NOMO-1 treated with dmso at 0.1 percent for 144 hours (cell line): ENCODE measurements around the gene CYP11A1.
A peak's percentile ranks its signal among the peaks of the same experiment; 100 is the strongest.

Source experiments
- DNase-seq: peaks from one replicate; lab custom pipeline; 2025; ENCODE audit not compliant: unreplicated experiment; lab: John Stamatoyannopoulos, UW

CYP11A1 gene

DNA sequence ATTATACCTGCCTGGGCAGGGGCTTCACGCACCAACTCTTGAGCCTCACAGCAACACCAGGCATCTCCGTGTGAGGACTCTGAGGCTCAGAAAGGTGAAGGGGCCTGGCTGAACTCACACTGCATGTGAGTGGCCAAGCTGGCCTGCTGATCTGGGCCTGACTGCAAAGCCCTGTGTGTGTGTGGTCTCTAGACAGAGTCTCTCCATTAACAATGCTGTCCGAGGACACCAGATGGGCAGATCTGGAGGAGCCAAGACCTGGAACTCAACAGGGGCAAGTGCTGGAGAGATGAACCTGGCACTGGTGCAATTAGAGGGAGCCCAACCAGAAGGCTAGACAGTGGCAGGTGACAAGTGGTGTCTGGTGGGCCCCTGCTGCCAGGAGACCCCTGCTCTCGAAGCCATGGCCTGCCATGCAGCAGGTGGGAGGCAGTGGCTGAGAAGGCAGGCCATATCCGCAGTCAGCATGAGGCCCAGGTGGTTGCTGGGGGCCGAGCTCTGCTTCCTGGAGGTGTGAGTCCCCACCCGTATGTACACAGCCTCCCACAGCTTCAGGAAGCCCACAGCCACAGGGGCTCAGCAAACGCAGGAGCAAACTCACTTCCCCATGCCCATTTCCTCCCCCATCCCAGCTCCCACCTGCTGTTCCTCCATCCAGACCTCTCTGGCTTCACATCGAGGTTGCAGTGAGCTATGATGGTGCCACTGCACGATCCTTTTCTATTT lies 39.0 kb downstream of the CYP11A1 start:
- no peak for DNase-seq

DNA sequence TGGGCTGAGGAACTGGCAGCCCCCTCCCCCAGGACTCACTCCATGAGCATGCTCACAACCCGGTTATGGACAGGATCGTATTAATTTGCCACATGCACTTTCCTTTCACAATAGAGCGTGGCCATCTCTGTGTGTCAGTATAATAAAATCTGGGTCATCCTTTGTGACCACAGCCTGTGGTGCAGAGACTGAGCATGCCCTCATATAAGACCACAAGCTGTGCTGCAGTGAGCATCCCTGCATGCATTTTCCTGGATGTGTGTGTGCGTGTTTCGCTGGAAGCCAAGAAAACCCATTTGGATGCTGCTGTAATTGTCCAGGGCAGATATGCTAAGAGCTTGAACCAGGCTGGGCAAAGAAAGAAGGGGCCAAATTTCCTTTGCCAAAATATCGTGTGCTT lies 39.7 kb downstream of the CYP11A1 start:
- DNase-seq: no peak

DNA sequence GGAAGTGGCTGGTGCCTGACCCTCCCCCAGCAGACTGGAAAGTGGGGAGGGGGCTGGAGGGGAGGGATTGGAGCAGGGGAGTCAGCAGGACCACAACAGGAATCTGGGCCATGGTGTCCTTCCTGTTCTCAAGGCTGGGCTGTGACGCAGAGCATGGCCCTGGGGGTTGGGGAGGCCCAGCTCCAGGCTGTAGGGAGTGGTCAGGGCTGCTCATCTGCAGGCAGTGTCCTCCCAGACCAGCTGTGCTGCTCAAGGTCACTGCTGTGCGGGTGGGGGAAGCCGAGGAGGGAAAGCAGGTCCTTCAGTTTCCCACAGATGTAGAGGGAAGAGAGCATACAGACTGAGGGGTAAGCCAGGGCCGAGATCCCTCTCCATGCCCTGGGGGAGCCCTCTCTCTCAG lies 40.7 kb downstream of the CYP11A1 start:
- no peak for DNase-seq

DNA sequence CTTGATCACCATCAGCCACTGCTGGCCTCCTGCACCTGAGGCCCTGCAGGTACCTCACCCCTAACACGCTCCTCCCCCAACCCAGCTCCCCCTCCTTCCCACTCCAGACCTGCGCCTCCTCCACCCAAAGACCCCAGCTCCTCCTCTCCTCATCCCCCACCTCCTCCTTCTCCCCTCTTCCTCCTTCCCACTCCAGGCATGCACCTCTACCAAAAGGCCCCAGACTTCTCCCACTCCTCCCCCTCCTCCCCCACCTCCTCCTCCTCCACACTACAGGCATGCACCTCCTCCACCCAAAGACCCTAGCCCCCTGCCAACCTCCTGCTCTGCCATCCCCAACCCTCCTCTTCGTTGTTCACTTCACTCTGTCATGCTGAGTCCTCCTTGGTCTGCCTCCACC lies 42.7 kb downstream of the CYP11A1 start:
- DNase-seq: no peak

DNA sequence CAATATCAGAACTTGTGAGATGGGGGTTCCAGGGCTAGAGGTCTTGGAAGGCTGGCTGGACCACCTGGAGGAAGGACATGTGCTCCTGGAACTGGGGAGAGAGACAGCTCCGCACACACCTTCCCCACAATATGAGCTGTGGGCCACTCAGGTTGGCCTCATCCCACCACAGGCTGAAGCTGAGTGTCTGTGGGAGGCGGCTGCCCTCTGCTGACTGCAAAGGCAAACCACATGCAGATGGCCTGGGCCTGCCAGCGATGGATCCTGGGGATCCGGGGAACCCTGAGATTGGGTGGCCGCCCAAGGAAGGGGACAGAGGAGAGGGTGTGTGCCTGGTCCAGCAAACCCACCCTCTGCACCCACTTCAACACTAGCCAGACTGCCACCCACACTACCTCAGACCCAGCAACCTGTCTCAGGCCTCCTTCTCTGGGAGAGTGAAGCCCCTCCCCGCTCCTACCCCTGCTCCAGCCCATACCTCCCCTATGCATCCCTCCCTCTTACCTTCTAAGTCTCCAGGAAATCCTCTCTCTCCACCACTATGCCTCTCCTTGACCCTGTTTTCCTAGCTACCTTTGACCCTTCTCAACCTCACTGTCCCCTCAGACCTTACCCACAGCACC lies 44.8 kb downstream of the CYP11A1 start:
- peak; percentile 36 for DNase-seq

DNA sequence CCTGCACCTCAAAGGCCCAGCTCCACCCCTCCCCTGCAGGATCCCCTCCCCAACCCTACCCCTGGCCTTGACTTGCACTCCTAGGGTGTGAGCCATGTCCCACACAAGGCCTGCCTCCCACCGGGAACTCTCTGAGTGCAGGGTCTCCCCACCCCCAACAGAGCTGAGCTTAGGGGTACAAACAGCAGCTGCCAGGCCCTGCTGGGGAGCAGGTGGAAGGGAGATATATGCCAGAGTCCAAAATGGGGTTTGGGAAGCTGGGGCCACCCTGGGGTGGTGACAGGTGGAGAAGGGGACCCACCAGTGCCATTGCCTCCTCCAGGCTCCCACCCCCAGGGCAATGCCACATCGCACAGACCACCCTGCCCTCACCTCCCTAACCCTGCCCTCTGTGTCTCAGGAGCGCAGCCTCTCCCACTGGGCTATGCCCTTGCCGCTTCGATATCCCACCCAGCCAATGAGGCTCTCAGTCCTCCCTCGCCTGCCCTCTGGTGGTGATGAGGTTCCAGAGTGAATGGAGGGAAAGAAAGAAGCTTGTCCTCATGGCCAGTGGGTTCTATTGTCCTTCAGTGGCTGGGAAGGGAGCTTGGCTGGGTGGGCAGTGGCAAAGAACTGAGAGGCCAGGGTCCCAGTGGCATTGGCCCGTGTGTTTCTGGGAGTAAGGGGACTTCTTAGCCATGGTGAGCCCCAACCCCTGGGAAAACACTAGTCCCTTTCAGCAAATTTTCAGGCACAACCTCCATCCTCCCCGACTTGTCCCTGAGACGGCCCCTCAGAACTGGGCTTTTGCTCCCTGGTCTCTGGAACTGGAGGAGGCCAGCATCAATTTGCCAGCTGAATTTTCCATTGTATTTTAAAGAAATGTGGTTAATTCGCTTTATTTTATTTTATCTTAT lies 46.8 kb downstream of the CYP11A1 start:
- peak; percentile 26 for DNase-seq

DNA sequence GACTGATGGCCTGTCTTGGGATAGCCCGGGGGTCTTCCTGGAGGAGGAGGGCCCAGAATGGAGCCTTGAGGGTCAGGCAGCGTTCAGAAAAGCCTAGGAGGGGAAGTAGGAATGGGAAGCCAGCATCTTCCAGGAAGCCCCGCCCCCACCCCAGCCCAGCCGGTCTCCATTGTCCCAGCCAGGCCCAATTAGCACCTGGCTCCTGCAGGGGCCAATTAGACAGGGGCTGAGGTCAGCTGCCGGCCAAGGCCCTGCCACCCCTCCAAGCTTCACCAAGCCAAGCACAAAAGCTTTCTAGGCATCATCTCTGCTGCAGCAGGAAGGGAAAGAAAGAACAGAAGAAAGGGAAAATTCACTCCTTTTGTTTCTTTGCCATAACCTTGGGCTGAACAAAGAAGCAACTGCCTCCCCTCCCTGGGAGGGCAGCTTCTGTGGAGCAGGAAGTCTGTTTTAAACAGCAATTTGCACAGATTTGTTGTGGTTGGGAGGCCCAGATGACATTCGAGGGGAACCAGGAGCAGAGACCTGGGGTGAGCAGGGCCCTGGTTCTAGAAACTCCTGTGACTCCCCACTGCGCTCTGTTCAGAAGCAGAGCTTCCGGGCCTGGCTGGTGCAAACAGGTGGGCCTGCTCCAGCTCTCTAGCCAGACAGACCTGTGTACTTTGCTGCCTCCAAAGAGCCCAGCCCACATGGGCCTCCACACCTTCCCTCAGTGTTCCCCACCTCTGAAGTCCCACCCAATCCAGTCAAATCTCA lies 47.7 kb downstream of the CYP11A1 start:
- no peak for DNase-seq

DNA sequence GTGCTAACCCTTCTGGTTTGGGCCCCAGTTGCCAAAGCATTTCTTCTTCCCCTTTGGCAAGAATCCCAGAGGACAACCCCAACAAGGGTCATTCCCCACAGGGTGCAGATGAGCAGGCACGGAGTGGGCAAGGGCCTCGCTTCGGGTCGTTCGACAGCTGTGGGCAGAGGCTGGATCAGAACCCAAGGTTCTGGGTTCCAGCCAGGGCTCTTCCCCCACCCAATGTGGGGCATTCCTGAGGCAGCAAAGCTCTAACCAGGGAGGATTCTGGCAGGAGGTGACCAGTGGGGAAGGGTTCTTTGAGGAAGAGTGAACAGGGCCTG lies 48.3 kb downstream of the CYP11A1 start:
- no peak for DNase-seq

DNA sequence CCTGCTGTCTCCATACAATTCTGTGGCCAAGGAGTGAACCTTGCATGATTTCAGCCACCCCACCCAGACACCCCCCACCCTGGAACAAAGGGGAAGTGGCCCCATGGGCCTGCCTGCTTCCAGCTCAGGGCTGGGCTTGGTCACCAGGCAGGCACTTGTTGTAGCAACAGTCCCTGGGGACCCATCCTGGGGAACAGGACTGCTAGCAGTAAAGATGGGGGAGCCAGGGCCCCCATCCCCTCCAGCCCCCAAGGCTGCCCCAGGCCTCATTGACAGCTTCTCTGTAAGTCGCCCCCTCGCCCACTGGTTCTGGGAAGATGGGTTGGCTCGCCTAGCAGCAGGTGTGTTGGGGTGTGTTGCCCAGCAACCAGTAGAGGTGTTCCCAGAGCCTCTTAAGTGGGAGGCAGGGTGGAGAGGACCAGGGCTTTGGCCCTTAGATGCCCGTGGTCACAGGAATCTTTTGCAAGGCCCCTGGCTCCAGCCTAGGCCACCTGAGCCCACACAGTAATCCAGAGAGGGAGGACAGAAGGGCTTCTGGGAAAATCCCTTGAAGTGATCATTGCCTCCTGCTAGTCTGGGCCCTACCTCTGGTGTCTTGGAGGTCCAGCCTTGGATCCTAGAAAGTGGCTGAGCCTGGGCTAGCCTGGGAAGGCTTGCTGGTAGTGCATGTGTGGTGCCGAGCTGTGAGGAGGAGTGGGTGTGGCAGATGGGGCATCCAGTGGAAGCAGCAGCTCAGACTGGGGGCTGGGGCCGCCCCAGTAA lies 48.9 kb downstream of the CYP11A1 start:
- DNase-seq: peak; percentile 34

DNA sequence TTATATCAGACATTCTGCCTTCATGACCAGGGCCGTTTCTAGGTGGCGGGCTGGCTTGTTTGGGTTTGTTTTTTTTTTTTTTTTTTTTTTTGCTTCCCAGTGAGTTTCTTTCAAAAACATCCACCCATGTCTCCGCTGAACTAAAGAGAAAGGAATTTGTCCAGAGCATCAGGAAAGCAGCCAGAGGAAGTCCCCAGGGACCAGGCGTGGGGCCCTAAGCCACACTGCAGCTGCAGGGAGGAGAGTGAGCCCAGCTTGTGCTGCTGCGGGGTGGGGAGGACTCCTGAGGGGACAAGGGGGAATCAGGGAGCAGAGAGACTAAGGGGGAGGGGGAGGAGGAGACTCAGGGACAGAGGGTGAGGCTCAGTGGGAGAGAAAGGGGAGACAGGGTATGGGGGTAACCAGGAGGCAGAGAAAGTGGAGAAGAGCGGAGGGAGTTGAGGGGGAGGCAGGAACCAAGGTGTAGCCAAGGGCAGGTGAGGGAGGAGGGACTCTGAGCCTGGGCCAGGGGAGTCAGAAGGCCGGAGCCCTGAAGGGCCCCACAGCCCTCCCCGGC lies 49.5 kb downstream of the CYP11A1 start:
- DNase-seq: no peak

DNA sequence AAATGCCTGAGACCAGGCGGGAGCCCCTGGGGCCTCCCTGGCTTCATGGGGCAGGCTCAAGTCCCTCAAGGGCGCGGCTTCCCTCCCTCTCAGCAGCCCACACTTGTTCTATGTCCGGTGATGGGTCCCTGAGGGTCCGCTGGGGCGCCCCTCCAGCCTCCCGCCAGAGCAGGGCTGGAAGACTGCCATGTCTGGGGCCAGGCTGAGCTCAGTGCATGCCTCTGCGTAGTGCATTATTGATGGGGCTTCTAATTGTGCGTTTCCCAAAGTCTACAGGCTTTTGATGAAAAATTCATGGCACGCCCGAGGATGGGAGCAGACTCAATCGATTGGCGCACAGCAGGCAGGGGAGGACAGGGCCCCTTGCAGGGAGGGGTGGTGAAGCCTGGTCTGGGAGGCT lies 51.3 kb downstream of the CYP11A1 start:
- DNase-seq: no peak

DNA sequence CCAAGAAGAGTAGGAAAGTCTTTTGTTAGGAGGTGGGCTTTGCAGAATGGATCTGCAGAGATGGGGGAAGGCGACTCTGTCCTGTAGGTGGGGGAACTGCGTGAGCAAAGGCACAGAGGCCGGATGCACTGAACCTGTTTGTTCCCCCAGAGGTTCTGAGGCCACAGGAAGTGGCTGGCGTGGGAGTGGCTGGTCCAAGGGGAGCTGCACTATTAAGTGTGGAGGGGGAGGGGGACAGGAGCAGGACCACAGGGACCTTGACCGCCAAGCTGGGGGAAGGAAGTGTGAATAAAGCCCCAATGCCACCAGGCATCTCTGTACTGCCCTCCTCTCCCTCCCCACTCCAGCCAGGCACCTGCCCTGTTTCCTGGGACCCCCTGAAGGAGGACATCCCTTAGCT lies 51.8 kb downstream of the CYP11A1 start:
- DNase-seq: peak; percentile 24

DNA sequence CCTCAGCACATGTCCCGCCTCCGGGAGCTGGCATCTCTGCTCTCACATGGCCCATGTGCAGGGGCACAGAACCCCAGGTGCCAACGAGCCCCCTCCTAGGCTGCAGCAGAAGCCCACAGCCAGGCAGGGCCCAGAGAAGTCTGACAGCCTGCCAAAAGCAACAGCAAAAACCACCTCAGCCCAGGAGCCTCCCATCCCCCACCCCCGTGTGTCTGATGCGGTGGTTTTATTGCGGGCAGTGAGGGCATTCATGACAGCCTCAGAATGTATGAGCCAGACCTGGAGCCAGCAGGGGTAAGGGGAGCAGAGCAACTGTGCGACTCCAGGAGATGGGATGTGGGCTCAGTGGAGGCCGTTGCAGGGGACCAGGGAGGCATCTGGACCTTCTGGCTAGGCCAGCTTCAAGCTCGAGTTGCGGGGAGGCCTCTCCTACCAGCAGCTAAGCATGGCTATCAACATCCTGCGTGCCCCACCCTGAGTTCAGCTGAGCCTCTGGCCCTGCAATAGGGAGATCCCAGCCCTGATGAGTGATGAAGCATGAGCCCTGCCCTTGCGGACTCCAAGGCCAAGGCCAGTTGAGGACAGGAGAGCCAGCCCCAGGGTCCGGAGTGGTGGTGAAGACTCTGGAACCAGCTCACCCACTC lies 52.5 kb downstream of the CYP11A1 start:
- DNase-seq: no peak

DNA sequence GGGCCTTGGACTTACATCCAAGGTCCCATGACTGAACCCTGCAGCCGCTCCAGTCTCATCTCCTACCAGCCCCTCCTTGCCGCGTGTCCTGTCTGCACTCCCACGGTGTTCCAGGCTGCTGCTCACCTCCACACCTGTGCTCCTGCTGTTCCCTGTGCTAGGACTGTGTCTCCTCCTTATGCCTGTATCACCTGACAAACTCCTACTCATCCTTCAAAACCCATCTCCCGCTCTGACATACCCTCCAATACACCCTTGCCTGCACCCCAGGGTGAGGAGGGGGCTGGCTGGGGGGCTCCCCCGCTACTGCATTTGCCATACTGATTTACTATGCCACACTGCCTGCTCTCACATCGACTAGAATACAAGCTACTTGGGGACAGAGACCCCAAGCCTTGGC lies 53.6 kb downstream of the CYP11A1 start:
- DNase-seq: no peak

DNA sequence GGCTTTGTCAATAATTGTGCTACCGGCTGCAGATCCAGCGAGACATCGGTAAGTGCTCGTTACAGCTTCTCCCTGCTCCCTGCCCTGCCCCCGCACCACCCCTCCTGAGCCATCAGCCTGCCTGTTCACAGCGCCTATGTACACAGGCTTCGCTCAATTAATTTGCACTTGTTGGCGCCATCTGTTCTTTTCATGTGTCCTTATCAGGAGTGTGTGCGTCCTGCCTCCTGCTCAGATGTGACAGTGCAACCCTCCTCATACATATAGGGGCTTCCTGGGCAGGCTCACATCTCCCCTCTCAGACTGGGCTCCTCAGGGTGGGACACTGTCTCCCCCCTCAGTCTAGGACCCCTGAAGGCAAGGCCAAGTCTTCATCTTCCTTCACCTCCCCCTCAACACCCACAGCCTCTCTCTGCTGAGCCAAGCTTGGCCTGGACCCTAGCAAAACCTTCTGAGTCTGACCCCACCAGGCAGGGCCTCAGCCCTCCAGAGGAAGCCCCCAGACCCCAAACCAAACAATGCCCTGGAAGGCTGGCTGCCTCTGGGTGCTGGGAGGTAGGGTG lies 54.9 kb downstream of the CYP11A1 start:
- DNase-seq: no peak

DNA sequence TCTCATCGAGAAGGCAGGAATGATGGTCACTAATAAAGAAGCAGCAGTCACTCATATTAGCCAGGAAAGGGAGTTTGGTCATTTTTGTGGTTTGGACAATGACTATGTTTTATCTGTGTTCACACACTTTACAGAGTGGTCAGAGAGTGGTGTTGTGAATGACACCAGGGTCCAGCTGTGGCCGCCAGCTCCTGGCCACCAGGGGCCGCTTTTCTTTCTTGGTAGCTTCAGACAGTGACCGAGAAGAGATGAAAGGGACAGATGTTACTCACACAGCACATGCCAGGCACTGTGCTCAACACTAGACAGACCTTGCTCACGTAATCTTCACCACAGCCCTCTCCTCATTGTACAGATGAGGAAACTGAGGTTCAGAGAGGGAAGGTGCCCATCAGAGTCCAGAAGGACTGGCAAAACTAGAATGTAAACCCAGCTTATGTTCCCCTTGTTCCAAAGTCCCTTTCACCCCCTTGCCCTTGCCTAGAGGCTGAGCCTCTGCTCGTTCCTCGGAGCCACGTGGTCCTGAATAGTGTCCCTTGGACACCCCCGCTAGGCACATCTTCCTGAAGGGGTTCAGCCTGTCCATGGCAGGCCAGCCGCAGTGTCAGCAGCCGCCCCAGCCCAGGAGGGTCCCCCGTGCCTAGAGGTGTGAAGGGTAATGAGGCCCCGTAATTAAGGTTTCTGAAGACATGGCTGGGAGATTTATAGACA lies 55.6 kb downstream of the CYP11A1 start:
- DNase-seq: no peak

DNA sequence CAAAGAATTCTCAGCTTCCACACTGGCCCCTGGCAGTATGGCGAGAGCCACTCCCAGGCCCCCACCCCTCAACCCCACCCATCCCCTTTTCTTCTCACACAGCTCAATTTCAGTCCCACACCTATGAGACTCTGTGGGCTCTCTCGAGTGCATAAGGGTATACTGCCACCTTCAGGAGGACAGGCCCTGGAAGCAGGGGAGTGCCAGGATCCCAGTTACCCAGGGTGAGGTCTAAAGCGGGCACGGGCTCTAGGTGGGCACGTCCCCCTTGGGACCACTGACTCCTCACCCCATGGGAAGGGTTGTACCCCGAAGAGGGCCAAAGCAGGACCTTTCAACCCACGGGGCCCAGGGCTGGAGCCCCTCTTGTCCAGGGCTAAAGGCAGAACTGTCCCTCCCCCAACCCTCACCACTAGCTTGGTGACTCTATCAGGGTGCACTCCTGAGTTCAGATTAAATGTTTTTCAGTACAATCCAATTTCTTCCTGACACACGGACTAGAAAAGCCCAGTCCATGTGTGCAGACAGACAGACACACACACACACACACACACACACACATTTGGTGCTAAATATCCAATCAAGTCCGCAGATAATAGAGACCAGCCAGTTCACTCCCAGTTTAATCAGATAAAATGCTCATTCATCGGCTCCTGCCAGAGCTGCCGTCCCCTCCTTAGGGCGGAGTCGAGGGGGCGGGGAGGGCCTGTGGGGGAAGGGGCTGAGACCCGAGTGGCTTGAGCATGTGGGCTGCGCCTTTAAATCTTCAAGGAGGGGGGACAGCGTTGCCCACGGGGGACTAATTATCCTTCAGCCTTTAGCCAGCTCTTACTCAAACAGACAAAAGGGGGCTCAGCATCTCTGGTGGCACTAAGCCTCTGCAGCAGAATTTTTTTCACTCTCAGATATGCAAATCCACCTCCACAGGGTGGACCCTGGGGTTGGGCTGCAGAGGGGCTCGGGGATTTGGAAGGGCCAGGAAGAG lies 59.3 kb downstream of the CYP11A1 start:
- DNase-seq: peak; percentile 3

DNA sequence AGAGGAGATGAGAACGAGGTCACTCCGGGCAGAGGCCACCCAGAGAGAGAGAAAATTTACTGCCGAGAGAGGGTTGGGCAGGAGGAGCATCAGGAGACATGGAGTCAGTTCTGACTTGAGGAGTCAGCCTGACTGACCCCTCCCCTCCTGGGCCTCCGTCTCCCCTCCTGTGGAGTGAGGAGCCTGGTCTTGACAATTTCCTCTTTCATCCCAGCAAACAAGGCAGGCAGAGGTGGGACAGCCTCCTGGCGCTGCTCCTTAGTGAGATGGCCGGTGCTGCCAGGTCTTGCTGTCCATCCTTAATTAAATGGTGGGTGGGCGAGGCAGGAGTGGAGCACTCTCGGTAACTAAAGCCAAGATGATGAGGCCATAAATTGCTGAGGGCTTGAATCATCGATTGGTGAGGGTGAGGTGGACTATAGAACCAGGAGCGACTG lies 60.6 kb downstream of the CYP11A1 start:
- no peak for DNase-seq
